Gastrocnemius medialis (tissue), 4 donors: ENCODE results near the gene NOTCH4. TPM values are rescaled to one million over a fixed set of nuclear protein-coding genes. Genes with fewer than 3 reads are reported as not detected.

Source experiments
- ATAC-seq, 2 donors: fragments of 150-250 bp; one replicate each; pipeline ENCODE4 v1.9.1; 2016
- DNase-seq, 2 donors: peaks; one replicate each; pipeline ENCODE4 v3.0.0-alpha.2; 2019
- H3K27ac ChIP-seq, 4 donors: fragments of 200-600 bp; sonication (generic); 1 replicate in 1 of 4; 2 replicates in 3 of 4; pipeline ENCODE4 v1.5.1; 2016 to 2018; ENCODE audit warnings: mild to moderate bottlenecking in 2 of 4, moderate library complexity in 1 of 4
- H3K27me3 ChIP-seq, 3 donors: fragments of 200-600 bp; sonication (generic) in 2 of 3; 1 replicate in 1 of 3; 2 replicates in 2 of 3; pipeline versions ENCODE4 v1.5.1 to v1.6.0; 2016 to 2019; ENCODE audit warnings: mild to moderate bottlenecking in 1 of 3, moderate library complexity in 1 of 3
- H3K36me3 ChIP-seq, 2 donors: fragments of 200-600 bp; sonication (generic) in 1 of 2; one replicate each; pipeline ENCODE4 v1.5.1; 2017 to 2018
- H3K4me1 ChIP-seq, 2 donors: fragments of 200-600 bp; sonication (generic) in 1 of 2; one replicate each; pipeline ENCODE4 v1.5.1; 2016 to 2017; ENCODE audit warnings: mild to moderate bottlenecking in 2 of 2
- H3K4me3 ChIP-seq, 4 donors: fragments of 200-600 bp; sonication (generic) in 3 of 4; 1 replicate in 1 of 4; 2 replicates in 3 of 4; pipeline ENCODE4 v1.5.1; 2016 to 2019; ENCODE audit warnings: mild to moderate bottlenecking in 2 of 4
- H3K9me3 ChIP-seq, 3 donors: fragments of 200-600 bp; sonication (generic) in 2 of 3; 1 replicate in 1 of 3; 2 replicates in 2 of 3; pipeline ENCODE4 v1.5.1; 2016 to 2019
- POLR2A ChIP-seq, 2 donors: fragments of 450-650 bp; IDR thresholded peaks; one replicate each; pipeline ENCODE4 v1.6.1; 2017; ENCODE audit warnings: antibody characterized with exemption in 2 of 2, mild to moderate bottlenecking in 2 of 2, moderate library complexity in 2 of 2
- in situ Hi-C, 4 donors: fragments of 200-750 bp; cut with MboI; loops; one replicate each; pipeline versions ENCODE4 v1.15.0 to v1.8.0; 2017; ENCODE audit warnings: low sequenced_read_pairs in 4 of 4
- intact Hi-C: fragments of 100-400 bp; cut with DNase I; formaldehyde crosslinking; loops from one replicate; pipeline ENCODE4 v1.15.1; 2023; ENCODE audit warnings: low total_unique reads
- total RNA-seq, 4 donors: library from RNA; depleted of rRNA; stranded (reverse); fragments of >200 nt; gene quantifications; one replicate each; pipeline versions ENCODE4 v1.1.0 to v1.2.3, GENCODE V29; 2016
- TF ChIP-seq, protein P1 (sequence below), 5 experiments: fragments of 450-650 bp in 3 of 5; fragments of 200-600 bp in 2 of 5; sonication (generic) in 2 of 5; IDR thresholded peaks in 4 of 5; conservative IDR thresholded peaks in 1 of 5; 1 replicate in 4 of 5; 2 replicates in 1 of 5; pipeline ENCODE4 v1.5.1; 2016 to 2019; ENCODE audit warnings: antibody characterized with exemption in 5 of 5, mild to moderate bottlenecking in 3 of 5, moderate library complexity in 3 of 5

NOTCH4 gene
- total RNA-seq, 4 donors from 2014 or later = 6.8 to 21.1 (median 14.8) TPM

DNA sequence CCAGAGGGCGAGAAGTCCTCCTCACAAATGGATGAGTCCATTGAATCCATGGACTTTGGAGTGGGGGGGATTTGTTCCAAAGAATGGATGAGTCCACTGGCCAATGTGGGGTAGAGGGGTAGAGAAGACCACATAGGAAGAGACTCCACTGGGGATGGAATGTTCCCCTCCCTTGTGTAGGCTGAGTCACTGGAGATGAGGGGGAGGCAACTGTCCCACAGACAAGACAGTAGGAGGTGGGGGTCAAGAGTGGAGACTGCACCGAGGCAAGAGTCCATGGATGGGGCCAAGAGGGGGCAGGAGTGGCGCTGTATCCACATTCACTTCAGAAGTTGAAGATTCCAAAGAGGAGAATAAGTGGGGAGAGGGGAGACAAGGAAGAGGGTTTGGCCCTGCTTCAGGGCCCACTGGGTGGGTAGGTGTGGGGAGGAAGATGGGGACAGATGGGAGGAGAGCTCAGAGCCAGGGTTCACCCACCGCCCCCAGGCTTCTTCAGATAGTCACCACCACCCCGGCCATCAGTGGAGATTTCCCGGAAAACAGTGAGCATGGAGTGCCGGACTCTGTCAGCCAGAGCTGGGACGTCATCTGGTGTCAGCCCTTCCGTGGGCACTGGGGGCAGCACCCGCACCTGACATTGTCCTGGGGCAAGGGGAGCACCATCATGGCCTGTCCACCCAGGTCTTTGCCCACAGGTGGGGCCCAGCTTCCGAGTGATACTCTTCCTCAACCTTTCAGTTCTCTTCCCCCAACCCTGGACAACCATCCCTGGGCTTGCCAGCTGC lies 54.9 kb downstream of the NOTCH4 start:
- ATAC-seq = no peak
- TF ChIP-seq POLR2A (IDR thresholded peaks at IDR 0.05) = no peak
- TF ChIP-seq, protein P1, sequence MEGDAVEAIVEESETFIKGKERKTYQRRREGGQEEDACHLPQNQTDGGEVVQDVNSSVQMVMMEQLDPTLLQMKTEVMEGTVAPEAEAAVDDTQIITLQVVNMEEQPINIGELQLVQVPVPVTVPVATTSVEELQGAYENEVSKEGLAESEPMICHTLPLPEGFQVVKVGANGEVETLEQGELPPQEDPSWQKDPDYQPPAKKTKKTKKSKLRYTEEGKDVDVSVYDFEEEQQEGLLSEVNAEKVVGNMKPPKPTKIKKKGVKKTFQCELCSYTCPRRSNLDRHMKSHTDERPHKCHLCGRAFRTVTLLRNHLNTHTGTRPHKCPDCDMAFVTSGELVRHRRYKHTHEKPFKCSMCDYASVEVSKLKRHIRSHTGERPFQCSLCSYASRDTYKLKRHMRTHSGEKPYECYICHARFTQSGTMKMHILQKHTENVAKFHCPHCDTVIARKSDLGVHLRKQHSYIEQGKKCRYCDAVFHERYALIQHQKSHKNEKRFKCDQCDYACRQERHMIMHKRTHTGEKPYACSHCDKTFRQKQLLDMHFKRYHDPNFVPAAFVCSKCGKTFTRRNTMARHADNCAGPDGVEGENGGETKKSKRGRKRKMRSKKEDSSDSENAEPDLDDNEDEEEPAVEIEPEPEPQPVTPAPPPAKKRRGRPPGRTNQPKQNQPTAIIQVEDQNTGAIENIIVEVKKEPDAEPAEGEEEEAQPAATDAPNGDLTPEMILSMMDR (IDR thresholded peaks at IDR 0.05 in 4 of 5, conservative IDR thresholded peaks at IDR 0.05 in 1 of 5) = no peak
- Histone ChIP-seq H3K4me3 (no peak overlapping the region), H3K27ac (no peak overlapping the region), H3K27me3 (no peaks in the 10 kb centered on the region), H3K4me1 (no peaks in the 10 kb centered on the region), H3K36me3 (peaks cover 0 to 42% of the 10 kb centered on the region in 2 donors), H3K9me3 (no peaks in the 10 kb centered on the region)
- in situ Hi-C loops = no loop called here
- no peak for DNase-seq
- intact Hi-C loops = no loop called here

DNA sequence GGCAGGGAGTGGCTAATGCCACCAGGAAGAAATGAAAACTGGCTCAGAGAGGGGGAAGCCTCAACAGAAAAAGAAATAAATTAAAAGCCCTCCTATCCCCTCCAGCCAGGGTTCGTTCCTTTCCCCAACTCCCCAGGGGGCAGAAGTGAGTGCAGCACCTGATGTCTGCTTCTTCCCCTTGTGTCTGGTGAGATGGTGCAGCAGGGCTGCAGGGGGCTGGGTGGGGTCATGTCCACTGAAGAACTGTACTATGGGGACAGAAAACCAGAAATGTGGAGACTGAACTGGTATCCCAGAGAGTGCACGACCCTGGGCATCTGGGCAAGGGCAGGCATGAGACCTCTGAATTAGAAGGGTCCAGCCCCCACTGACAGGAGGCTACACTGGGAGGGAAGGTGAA lies 55.5 kb downstream of the NOTCH4 start:
- Histone ChIP-seq H3K27ac (no peak overlapping the region), H3K4me3 (no peak overlapping the region), H3K27me3 (no peaks in the 10 kb centered on the region), H3K4me1 (no peaks in the 10 kb centered on the region), H3K9me3 (no peaks in the 10 kb centered on the region), H3K36me3 (peaks cover 0 to 42% of the 10 kb centered on the region in 2 donors)
- in situ Hi-C loops (no loop called here), intact Hi-C loops (no loop called here)
- ATAC-seq (no peak), DNase-seq (no peak)
- TF ChIP-seq POLR2A (IDR thresholded peaks at IDR 0.05) = no peak
- TF ChIP-seq, protein P1 (IDR thresholded peaks at IDR 0.05 in 4 of 5, conservative IDR thresholded peaks at IDR 0.05 in 1 of 5) = no peak

DNA sequence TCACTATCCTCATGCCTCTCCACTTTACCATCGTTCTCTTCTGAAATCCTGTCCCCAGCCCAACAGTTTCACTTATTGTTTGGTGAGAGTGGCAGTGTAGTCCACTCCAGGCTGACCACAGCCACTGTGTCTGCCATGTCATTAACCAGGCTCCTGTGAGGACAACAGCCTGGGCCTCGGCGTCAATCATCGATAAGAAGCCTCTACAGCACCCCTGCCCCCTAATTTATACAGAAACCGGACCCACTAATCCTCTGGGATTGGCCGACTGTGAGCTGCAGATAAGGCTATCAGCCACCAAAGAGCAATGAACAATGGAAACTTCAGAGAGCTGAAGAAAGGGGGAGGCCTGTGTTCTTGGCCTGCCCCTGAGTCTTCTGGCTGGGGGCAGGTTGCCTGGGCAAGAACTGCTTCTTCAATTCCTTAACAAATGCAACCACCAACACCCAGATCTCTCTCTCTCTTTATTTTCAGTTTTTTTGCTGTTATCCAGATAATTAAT lies 56.1 kb downstream of the NOTCH4 start:
- no peak overlapping the region for H3K27ac ChIP-seq
- DNase-seq (no peak), ATAC-seq (no peak)
- H3K4me3 ChIP-seq = no peak overlapping the region
- H3K36me3 ChIP-seq = peaks cover 0 to 42% of the 10 kb centered on the region in 2 donors
- H3K27me3 ChIP-seq = no peaks in the 10 kb centered on the region
- H3K4me1 ChIP-seq = no peaks in the 10 kb centered on the region
- intact Hi-C loops (no loop called here), in situ Hi-C loops (no loop called here)
- TF ChIP-seq POLR2A (IDR thresholded peaks at IDR 0.05) = no peak
- TF ChIP-seq, protein P1 (IDR thresholded peaks at IDR 0.05 in 4 of 5, conservative IDR thresholded peaks at IDR 0.05 in 1 of 5) = no peak
- H3K9me3 ChIP-seq = no peaks in the 10 kb centered on the region

DNA sequence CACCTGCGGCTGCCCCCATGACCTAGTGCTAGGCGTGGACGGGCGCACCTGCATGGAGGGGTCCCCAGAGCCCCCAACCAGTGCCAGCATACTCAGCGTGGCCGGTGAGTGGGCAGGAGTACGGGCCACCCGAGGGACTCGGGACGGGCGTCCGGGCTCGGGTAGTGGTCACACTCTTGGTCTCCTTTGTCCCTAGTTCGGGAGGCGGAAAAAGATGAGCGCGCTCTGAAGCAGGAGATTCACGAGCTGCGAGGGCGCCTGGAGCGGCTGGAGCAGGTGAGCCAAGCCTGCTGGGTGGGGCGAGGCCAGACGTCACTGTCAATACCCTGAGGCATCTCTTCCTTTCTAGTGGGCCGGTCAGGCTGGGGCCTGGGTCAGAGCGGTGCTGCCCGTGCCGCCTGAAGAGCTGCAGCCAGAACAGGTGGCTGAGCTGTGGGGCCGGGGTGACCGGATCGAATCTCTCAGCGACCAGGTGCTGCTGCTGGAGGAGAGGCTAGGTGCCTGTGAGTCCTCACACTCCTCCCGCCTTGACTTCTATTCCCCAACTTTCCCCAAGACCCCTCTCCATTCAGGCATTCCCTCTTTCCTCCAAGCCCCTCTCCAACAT lies 56.6 kb downstream of the NOTCH4 start:
- TF ChIP-seq POLR2A (IDR thresholded peaks at IDR 0.05) = no peak
- TF ChIP-seq, protein P1 (IDR thresholded peaks at IDR 0.05 in 4 of 5, conservative IDR thresholded peaks at IDR 0.05 in 1 of 5) = no peak
- Histone ChIP-seq H3K27ac (no peak overlapping the region), H3K4me1 (no peaks in the 10 kb centered on the region), H3K36me3 (peaks cover 0 to 42% of the 10 kb centered on the region in 2 donors), H3K9me3 (no peaks in the 10 kb centered on the region), H3K27me3 (no peaks in the 10 kb centered on the region), H3K4me3 (no peak overlapping the region)
- in situ Hi-C loops (no loop called here), intact Hi-C loops (no loop called here)
- no peak for DNase-seq
- no peak for ATAC-seq
